Measurements from ENCODE around the gene RARA. TPM values are rescaled to one million over a fixed set of nuclear protein-coding genes. Genes with fewer than 3 reads are reported as not detected.
A peak's percentile ranks its signal among the peaks of the same experiment; 100 is the strongest.

Gene RARA
- total RNA-seq, 4 donors from 2014 or later = 19.4 to 32.1 (median 28.3) TPM

GRCh38 chr17:40330850-40331470 is 22.0 kb downstream of the RARA start:
- WGBS = 91% methylated on average over 9 of the region's 10 CpGs
- DNase-seq (ENCODE audit: low spot score in 2 of 2) = peak in 1 of 2 donors; percentile 68
- H3K4me1 ChIP-seq = peaks cover 100% of the 10 kb centered on the region
- H3K36me3 ChIP-seq = no peaks in the 10 kb centered on the region
- no peaks in the 10 kb centered on the region for H3K27me3 ChIP-seq
- H3K4me3 ChIP-seq = peak overlapping the region; percentile 15
- no peaks in the 10 kb centered on the region for H3K9me3 ChIP-seq
- H3K27ac ChIP-seq = peak overlapping the region; percentile 70
- no peak for TF ChIP-seq CTCF (IDR thresholded peaks at IDR 0.05)

GRCh38 chr17:40331743-40332641 is 23.0 kb downstream of the RARA start:
- no peaks in the 10 kb centered on the region for H3K27me3 ChIP-seq
- H3K36me3 ChIP-seq = no peaks in the 10 kb centered on the region
- TF ChIP-seq POLR2AphosphoS5 (IDR thresholded peaks at IDR 0.05) (peak in 2 of 3 donors; percentile 74 to 89), EP300 (IDR thresholded peaks at IDR 0.05) (no peak)
- H3K4me3 ChIP-seq = no peak overlapping the region
- peak in 1 of 2 donors; percentile 86 for DNase-seq (ENCODE audit: low spot score in 2 of 2)
- H3K27ac ChIP-seq = peak overlapping the region; percentile 70
- peaks cover 99% of the 10 kb centered on the region for H3K4me1 ChIP-seq
- 31% methylated on average over 9 of the region's 22 CpGs for WGBS
- H3K9me3 ChIP-seq = no peaks in the 10 kb centered on the region

- TF ChIP-seq POLR2A (IDR thresholded peaks at IDR 0.05) (no peak), POLR2AphosphoS5 (IDR thresholded peaks at IDR 0.05) (no peak), EP300 (IDR thresholded peaks at IDR 0.05) (no peak), CTCF (IDR thresholded peaks at IDR 0.05) (no peak)
- H3K27ac ChIP-seq = peak overlapping the region; percentile 9
- WGBS = 77% methylated on average over 4 of the region's 4 CpGs
- H3K27me3 ChIP-seq = no peaks in the 10 kb centered on the region
- H3K4me1 ChIP-seq = peaks cover 99% of the 10 kb centered on the region
- no peak overlapping the region for H3K4me3 ChIP-seq
- no peak for DNase-seq (ENCODE audit: low spot score in 2 of 2)
- no peaks in the 10 kb centered on the region for H3K36me3 ChIP-seq
- no peaks in the 10 kb centered on the region for H3K9me3 ChIP-seq
Measured at GRCh38 chr17:40333781-40334448, 24.9 kb downstream of the RARA start.

- Histone ChIP-seq H3K27ac (peak overlapping the region; percentile 57), H3K27me3 (no peaks in the 10 kb centered on the region), H3K36me3 (no peaks in the 10 kb centered on the region), H3K4me1 (peaks cover 99% of the 10 kb centered on the region), H3K4me3 (no peak overlapping the region), H3K9me3 (no peaks in the 10 kb centered on the region)
- 72% methylated on average over 8 of the region's 8 CpGs for WGBS
- no peak for DNase-seq (ENCODE audit: low spot score in 2 of 2)
- no peak for TF ChIP-seq POLR2A (IDR thresholded peaks at IDR 0.05)
- TF ChIP-seq CTCF (IDR thresholded peaks at IDR 0.05) = no peak
- no peak for TF ChIP-seq POLR2AphosphoS5 (IDR thresholded peaks at IDR 0.05)
- no peak for TF ChIP-seq EP300 (IDR thresholded peaks at IDR 0.05)
Measured at GRCh38 chr17:40335620-40336019, 26.6 kb downstream of the RARA start.

GRCh38 chr17:40337351-40337750 is 28.4 kb downstream of the RARA start:
- Histone ChIP-seq H3K4me1 (peaks cover 95% of the 10 kb centered on the region), H3K27ac (no peak overlapping the region), H3K27me3 (no peaks in the 10 kb centered on the region), H3K36me3 (no peaks in the 10 kb centered on the region), H3K9me3 (no peaks in the 10 kb centered on the region), H3K4me3 (no peak overlapping the region)
- TF ChIP-seq POLR2A (IDR thresholded peaks at IDR 0.05) (no peak), CTCF (IDR thresholded peaks at IDR 0.05) (no peak), POLR2AphosphoS5 (IDR thresholded peaks at IDR 0.05) (no peak), EP300 (IDR thresholded peaks at IDR 0.05) (no peak)
- no peak for DNase-seq (ENCODE audit: low spot score in 2 of 2)
- WGBS = 78% methylated on average over 8 of the region's 8 CpGs

Measured in suprapubic skin (tissue), 4 donors.